AG09319 (cell line): Measurements from ENCODE around the gene EEFSEC.

Source experiments
- DNase-seq: peaks from one replicate; pipeline ENCODE4 v3.0.0-alpha.2; 2010; ENCODE audit warnings: low read depth; ENCODE audit errors: extremely low read depth
- TF ChIP-seq, protein P1 (sequence below): IDR thresholded peaks from 2 replicates; pipeline ENCODE4 v1.5.1; 2011; ENCODE audit warnings: low read depth, mild to moderate bottlenecking, inconsistent platforms, low read length, moderate library complexity

The EEFSEC gene

DNA sequence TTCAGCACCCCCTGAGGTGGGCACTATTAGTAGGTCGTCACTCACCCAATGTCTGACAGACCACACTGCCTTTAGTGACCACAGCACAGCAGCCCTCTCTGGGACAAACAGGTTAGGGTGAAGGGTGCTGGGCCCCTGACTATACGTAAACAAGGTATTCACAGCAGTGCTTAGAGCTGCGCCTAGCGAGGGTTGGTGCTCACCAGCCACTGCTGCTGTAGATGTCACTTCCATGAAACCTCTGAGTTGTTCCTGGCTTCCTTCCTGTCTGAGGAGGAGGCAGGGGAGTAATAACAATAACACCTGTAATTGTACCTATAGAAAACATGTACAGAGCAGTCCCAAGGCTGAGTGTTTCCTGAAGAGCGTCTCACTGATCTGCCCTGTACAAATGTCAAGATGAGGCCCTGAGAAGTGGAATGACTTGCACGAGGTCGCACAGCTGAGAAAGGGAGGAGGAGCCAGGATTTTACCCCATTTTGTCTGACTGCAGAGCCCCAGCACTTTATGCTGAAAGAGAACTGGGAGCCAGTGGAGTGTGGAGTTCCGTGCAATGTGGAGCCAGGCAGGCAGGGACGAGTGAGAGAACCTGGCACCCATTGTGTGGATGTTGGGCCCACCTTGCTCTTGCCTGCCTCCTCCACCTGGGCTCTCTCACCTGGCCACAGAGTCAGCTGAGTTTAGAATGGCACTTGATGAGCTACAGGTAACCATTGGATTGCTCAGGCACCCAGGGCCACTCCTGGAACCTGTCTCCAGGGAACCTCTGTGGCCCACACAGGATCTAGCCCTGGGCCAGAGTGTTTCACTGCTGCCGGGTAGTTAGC, 219.6 kb downstream of the EEFSEC start:
- no peak for DNase-seq
- TF ChIP-seq, protein P1, sequence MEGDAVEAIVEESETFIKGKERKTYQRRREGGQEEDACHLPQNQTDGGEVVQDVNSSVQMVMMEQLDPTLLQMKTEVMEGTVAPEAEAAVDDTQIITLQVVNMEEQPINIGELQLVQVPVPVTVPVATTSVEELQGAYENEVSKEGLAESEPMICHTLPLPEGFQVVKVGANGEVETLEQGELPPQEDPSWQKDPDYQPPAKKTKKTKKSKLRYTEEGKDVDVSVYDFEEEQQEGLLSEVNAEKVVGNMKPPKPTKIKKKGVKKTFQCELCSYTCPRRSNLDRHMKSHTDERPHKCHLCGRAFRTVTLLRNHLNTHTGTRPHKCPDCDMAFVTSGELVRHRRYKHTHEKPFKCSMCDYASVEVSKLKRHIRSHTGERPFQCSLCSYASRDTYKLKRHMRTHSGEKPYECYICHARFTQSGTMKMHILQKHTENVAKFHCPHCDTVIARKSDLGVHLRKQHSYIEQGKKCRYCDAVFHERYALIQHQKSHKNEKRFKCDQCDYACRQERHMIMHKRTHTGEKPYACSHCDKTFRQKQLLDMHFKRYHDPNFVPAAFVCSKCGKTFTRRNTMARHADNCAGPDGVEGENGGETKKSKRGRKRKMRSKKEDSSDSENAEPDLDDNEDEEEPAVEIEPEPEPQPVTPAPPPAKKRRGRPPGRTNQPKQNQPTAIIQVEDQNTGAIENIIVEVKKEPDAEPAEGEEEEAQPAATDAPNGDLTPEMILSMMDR = no peak

DNA sequence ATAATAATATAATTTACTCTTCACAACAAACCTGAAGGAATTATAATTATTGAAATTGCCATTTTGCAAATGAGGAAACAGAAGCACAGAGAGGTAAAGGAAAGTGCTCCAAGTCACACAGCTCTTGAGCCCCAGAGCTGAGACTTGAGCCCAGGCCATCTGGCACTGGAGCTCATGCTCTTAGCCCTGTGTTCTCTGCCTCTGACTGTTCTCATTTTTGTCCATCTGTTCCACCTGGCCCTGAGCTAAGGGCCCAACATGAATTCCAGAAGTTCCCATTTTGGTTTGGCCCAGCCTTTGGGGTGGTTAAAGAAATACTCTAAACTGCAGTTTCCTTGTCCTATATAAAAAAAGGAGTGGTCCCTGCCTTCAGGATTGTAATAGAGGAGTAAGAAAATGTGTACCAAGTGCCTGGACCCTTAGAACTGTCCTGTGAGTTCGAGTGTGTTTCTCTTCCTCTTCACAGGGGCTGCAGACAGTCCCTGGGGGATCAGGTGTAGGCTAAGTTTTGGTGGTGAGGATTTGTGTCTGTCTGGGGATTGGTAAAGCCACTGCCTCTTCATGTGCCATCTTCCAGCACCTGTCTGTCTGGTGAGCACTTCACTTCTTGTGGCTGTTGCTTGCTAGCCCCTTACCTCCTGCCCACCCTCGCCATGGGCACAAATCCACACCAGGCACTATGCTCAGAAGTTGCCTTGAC, 221.6 kb downstream of the EEFSEC start:
- TF ChIP-seq, protein P1 = no peak
- no peak for DNase-seq

DNA sequence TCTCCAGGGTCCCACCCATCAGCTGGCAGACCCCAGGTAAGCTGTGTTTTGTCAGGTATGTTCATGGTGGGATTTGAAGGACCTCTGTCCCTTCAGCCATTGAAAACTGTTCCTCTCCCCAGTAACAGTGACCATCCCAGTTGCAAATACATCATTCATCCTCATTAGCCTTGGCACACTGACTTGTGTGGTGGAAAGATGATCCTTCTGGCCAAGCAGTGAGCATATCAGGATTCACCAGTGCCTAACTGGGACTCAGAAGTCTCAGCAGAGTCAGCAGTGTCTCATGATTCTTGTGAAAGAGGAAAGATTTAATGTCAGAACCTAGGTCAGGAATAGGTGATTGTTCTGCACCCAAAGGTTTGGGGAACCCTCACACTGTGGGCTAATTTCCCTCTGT, 223.2 kb downstream of the EEFSEC start:
- TF ChIP-seq, protein P1 = no peak
- DNase-seq = no peak

DNA sequence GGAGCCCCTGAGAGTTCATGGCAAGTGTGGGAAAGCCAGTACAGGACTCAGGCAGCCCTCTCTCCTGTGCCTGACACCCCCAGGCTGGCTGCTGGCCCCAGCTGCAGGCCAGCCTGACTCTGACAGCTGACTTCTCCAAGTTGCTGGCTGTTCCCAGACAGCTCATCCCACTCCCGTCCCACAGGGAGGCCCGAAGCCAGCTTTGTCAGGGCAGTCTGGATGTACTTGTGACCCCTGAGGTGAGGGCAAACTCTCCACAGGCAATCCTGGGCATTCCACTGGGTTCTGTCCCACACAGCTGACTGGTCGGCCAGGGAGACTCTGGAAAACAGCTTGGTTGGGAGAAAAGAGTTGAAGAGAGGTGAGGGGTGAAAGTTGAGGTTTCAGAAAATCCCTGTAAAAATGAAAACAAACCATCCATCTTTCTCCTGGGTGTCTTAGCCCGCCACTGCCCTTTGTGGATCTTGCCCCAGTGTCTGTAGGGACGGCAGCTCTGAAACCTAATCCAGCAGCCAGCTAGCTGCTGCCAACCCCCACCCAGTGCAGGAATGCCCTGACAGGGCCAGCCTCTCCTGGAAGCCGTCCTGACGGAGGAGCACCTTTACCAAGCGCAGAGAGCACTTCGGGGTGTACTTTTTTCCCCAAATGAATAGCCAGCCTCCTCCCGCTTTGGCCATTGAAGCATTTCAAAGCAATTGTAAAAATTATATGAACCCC, 225.5 kb downstream of the EEFSEC start:
- no peak for DNase-seq
- TF ChIP-seq, protein P1 = no peak

DNA sequence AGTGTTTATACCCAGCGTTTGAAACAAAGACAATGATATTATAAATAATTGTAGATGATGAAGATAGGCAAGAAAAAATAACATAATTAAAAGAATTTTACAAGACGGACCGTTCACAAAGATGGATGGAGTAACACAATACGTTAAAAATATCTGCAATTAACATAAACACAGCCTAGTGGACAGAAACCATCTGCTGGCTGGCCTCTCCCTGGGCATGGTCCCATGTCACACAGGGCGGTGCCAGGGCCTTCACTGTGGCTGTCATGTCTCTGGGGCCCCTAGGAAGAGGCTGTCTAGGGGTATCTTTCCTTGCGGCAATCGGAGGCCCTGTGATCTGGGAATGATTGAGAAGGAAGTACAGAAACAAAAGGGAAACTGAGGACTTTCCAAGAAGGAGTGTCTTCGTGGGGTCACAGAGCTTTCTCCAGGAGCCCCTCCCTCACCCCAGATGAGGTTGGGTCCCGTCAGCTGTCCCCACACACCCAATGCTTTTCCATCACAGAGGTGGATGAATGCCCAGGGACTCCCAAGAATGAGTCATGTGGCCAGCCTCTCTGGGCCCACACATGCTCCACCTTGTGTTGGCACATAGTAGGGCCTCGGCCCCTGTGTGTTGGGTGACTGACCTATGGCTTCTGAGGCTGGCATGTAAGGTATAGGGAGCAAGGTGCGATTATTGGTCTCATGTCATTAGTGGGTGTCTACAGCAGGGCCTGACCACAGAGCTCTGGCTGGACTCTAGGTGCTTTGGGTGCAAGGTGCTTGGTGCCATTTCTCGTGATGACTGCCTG, 226.3 kb downstream of the EEFSEC start:
- DNase-seq = no peak
- TF ChIP-seq, protein P1 = no peak

DNA sequence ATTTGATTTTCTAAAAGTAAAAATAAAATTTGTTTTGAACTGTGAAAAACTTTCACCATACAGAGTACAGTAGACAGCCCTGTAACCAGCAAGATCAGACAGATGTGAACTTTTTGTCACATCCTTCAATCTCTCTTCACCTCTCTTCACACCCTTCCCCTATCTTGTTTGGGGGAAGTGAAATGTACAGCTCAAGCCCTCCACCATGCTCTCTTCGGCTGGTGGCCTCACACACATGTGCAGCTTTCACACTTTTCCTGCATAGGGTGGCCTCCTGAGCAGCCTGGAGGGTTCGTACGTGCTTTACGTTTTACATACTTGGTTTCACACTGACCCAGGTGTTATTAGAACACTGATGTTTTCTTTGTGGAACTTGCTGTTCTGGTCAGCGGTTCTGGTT, 227.0 kb downstream of the EEFSEC start:
- TF ChIP-seq, protein P1 = no peak
- no peak for DNase-seq
